ENCODE measurements around the gene UPK1B. TPM values are rescaled to one million over a fixed set of nuclear protein-coding genes. Genes with fewer than 3 reads are reported as not detected.
"Not testable (repeated sequence)": the region's sequence is repeated elsewhere in the genome, so short reads cannot be mapped to it uniquely, and the experiment has no call there.

The UPK1B gene
- total RNA-seq, 1 donor from 2014 or later = 0.11 TPM

- no peak for DNase-seq (ENCODE audit: missing footprints)
- intact Hi-C loops (cut with DNase I) = no loop called here
- ATAC-seq = no peak
Observed at GRCh38 chr3:119240101-119240590, 66.7 kb downstream of the UPK1B start.

GRCh38 chr3:119240591-119241434 lies 67.4 kb downstream of the UPK1B start, which contains the start of gene B4GALT4:
Gene B4GALT4 (minus strand): TSS chr3:119240878. CDS start chr3:119230099, 10,779 bp downstream.
- peak; percentile 96 for DNase-seq (ENCODE audit: missing footprints)
- ATAC-seq = peak; percentile 97
- intact Hi-C loops (cut with DNase I) = loop anchor here (1.0 kb wide), 1 partner anchor 96 kb away; no protein-coding TSS in a partner anchor

- DNase-seq (ENCODE audit: missing footprints); ATAC-seq; intact Hi-C loops (cut with DNase I): not testable (repeated sequence)
Observed at GRCh38 chr3:119242387-119243057, 69.1 kb downstream of the UPK1B start.

- DNase-seq (ENCODE audit: missing footprints); intact Hi-C loops (cut with DNase I): not testable (repeated sequence)
Observed at GRCh38 chr3:119243058-119243529, 69.7 kb downstream of the UPK1B start.

GRCh38 chr3:119243712-119244111 lies 70.3 kb downstream of the UPK1B start:
- no peak for DNase-seq (ENCODE audit: missing footprints)
- intact Hi-C loops (cut with DNase I) = no loop called here
- ATAC-seq = no peak

More at GRCh38 chr3:119243058-119243529, 69.7 kb downstream of the UPK1B start:
- not testable (repeated sequence) for ATAC-seq

GRCh38 chr3:119245778-119246177 lies 72.4 kb downstream of the UPK1B start:
- DNase-seq (ENCODE audit: missing footprints) (peak; percentile 75), ATAC-seq (no peak)
- intact Hi-C loops (cut with DNase I) = no loop called here

Other genes with a start within 250 kb of the UPK1B start
- 3.1 TPM for gene IGSF11, start 138.8 kb upstream of the UPK1B start, total RNA-seq
- not detected for gene TEX55, start 27.4 kb upstream of the UPK1B start, total RNA-seq
- gene B4GALT4, start 67.3 kb downstream of the UPK1B start, total RNA-seq = 12.0 TPM
- gene ARHGAP31, start 120.8 kb downstream of the UPK1B start, total RNA-seq = 42.8 TPM

All from Right ventricle myocardium inferior (tissue), 1 donor.